ENCODE results near the gene TH.

DNA sequence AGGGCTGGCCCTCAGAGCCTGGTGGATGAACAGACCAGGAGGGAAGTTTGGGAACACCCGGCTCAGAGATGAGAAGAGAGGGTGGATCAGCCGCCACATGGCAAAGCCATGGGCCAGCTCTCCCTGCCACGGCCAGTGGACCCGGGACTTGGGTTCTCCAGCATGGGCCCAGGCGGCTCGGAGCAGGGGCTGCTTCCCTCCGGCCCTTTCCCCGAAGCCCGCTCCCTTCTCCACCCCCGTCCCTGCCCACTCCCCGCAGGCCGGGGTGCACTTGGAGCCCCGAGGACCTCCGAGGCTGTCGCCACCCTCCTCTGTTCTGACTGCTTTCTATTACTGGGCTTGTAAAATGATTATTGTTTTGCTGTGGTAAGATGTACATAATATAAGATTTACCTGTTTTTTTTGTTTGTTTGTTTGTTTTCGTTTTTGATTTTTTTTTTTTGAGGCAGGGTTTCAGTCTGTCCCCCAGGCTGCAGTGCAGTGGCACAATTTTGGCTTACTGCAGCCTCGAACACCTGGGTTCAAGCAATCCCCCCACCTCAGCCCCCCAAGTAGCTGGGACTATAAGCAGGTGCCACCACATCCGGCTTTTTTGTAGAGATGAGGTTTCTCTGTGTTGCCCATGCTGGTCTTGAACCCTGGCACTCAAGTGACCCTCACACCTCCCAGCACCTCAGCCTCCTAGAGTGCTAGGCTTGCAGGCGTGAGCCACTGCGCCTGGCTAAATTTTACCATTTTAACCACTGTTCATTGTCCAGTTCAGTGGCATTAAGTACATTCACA is 11.3 kb upstream of the TH start:
- TF ChIP-seq POLR2AphosphoS5 (IDR thresholded peaks at IDR 0.05; ENCODE audit: low read depth, low read length): no peak
- TF ChIP-seq KDM5A (IDR thresholded peaks at IDR 0.05; ENCODE audit: low read length): no peak
- TF ChIP-seq, protein P1, sequence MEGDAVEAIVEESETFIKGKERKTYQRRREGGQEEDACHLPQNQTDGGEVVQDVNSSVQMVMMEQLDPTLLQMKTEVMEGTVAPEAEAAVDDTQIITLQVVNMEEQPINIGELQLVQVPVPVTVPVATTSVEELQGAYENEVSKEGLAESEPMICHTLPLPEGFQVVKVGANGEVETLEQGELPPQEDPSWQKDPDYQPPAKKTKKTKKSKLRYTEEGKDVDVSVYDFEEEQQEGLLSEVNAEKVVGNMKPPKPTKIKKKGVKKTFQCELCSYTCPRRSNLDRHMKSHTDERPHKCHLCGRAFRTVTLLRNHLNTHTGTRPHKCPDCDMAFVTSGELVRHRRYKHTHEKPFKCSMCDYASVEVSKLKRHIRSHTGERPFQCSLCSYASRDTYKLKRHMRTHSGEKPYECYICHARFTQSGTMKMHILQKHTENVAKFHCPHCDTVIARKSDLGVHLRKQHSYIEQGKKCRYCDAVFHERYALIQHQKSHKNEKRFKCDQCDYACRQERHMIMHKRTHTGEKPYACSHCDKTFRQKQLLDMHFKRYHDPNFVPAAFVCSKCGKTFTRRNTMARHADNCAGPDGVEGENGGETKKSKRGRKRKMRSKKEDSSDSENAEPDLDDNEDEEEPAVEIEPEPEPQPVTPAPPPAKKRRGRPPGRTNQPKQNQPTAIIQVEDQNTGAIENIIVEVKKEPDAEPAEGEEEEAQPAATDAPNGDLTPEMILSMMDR (IDR thresholded peaks at IDR 0.05; ENCODE audit: control extremely low read depth in 1 of 3, insufficient read depth in 1 of 3, low read depth in 1 of 3, low read length in 3 of 3): no peak
- no peak for TF ChIP-seq CBX8 (IDR thresholded peaks at IDR 0.05; ENCODE audit: borderline replicate concordance, low read depth, low read length)
- TF ChIP-seq RAD21 (IDR thresholded peaks at IDR 0.05 in 1 of 2, conservative IDR thresholded peaks at IDR 0.05 in 1 of 2; ENCODE audit: low read depth in 2 of 2, low read length in 2 of 2): no peak
- TF ChIP-seq, protein P2, sequence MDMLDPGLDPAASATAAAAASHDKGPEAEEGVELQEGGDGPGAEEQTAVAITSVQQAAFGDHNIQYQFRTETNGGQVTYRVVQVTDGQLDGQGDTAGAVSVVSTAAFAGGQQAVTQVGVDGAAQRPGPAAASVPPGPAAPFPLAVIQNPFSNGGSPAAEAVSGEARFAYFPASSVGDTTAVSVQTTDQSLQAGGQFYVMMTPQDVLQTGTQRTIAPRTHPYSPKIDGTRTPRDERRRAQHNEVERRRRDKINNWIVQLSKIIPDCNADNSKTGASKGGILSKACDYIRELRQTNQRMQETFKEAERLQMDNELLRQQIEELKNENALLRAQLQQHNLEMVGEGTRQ (IDR thresholded peaks at IDR 0.05; ENCODE audit: low read length): no peak
- no peak for TF ChIP-seq SRF (IDR thresholded peaks at IDR 0.05; ENCODE audit: low read depth, low read length)
- TF ChIP-seq SP1 (IDR thresholded peaks at IDR 0.05; ENCODE audit: low read depth, low read length): no peak
- no peak for TF ChIP-seq POLR2A (IDR thresholded peaks at IDR 0.05; ENCODE audit: control extremely low read depth in 1 of 2, low read depth in 2 of 2, low read length in 2 of 2)
